ENCODE measurements around the gene ARHGAP40. TPM values are rescaled to one million over a fixed set of nuclear protein-coding genes. Genes with fewer than 3 reads are reported as not detected.

The ARHGAP40 gene
- total and polyA plus RNA-seq, 12 donors: not detected

DNA sequence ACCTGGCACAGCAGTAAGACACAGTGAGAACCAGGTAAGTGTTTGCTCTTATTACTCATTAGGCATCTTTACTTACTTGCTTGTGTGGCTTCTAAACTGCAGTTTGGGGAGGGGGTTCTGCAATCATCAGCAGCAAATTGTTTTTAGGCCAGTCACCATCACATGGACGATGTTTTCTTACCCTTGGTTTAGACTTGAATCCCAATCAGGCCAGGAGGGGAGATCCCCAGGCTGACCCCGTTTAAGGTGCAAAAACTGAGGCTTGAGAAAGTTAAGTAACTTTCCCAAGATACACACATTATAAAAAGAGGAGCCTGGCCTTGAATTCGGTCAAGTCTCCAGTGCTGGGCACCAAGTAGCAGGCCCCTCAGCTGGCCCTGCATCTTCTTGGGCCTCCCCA is 70.9 kb downstream of the ARHGAP40 start:
- no peak for TF ChIP-seq CTCF (IDR thresholded peaks at IDR 0.05)
- Histone ChIP-seq H3K9me3 (no peaks in the 10 kb centered on the region), H3K36me3 (no peaks in the 10 kb centered on the region), H3K4me3 (no peak overlapping the region), H3K4me1 (peaks cover 0 to 15% (median 11%) of the 10 kb centered on the region in 9 donors), H3K27me3 (peaks cover 7 to 86% (median 62%) of the 10 kb centered on the region in 7 donors), H3K27ac (no peak overlapping the region)
- DNase-seq: no peak
- intact Hi-C loops (cut with DNase I): no loop called here
- 69 to 78% methylated on average over 3 of the region's 3 CpGs for WGBS, 2 donors
- no peak for ATAC-seq

DNA sequence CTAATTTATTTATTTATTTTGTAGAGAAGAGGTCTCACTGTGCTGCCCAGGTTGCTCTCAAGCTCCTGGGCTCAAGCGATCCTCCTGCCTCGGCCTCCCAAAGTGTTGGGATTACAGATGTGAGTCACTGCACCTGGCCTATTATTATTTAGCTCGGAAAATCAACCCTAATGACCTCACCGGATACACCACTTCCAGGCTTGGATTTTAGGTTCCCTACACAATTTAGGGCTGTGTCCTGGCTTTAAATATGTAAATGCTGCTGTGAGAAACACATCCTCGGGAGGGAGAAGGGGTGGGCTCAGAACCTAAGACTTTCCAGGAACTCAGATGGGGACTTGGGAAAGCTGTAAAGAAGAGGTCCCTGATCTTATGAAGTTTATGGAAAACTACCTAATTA is 71.7 kb downstream of the ARHGAP40 start:
- ATAC-seq (no peak), DNase-seq (no peak)
- Histone ChIP-seq H3K36me3 (no peaks in the 10 kb centered on the region), H3K4me3 (peak overlapping the region in 1 of 10 donors; percentile 63), H3K27me3 (peaks cover 7 to 85% (median 56%) of the 10 kb centered on the region in 7 donors), H3K27ac (no peak overlapping the region), H3K9me3 (no peaks in the 10 kb centered on the region), H3K4me1 (peaks cover 0 to 15% (median 11%) of the 10 kb centered on the region in 9 donors)
- intact Hi-C loops (cut with DNase I): no loop called here
- no peak for TF ChIP-seq CTCF (IDR thresholded peaks at IDR 0.05)
- 30 to 35% methylated on average over 5 of the region's 5 CpGs for WGBS, 2 donors

- DNase-seq (no peak), ATAC-seq (no peak)
- WGBS, 2 donors: 3 to 4% methylated on average over 13 of the region's 13 CpGs
- H3K4me3 ChIP-seq: peak overlapping the region; percentile 32 to 63 (median 49)
- H3K27me3 ChIP-seq: peaks cover 7 to 84% (median 56%) of the 10 kb centered on the region in 7 donors
- intact Hi-C loops (cut with DNase I): no loop called here
- no peak overlapping the region for H3K27ac ChIP-seq
- no peaks in the 10 kb centered on the region for H3K9me3 ChIP-seq
- no peak for TF ChIP-seq CTCF (IDR thresholded peaks at IDR 0.05)
- H3K36me3 ChIP-seq: no peaks in the 10 kb centered on the region
- peaks cover 0 to 15% (median 11%) of the 10 kb centered on the region in 9 donors for H3K4me1 ChIP-seq
Measured at GRCh38 chr20:38673725-38674091, 72.1 kb downstream of the ARHGAP40 start.

DNA sequence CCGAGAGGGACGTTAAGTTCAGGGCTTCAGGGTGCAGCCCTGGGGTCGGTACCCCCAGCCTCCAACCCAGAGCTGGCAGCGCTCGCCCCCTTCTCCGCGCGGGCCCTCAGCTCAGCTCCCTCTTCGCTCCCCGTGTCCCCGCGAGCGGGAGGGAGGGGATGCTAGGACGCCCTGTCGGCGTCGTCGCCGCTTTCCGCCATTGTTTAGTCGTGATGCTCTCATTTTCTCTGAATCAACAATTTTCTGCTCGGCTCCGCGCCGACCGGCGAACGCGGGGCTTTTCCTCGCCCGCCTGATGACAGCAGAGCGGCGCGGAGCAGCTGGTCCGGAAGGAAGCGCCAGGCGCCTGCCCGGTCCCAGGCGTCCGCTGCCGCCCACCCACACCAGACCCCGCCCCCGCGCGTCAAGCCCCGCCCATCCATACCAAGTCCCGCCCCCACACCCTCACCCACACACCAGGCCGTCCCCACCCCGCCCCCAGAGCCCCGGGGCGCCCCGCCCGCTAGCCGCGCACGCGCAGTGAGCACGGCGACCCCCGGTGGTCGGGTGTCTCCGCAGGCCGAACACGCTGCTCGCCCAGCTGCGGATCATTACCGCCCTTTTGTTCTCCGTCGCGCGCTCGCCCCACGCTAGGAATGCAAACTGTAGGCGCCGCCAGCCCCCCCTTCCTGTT is 72.6 kb downstream of the ARHGAP40 start:
- Histone ChIP-seq H3K4me1 (peaks cover 0 to 15% (median 11%) of the 10 kb centered on the region in 9 donors), H3K27ac (no peak overlapping the region), H3K9me3 (no peaks in the 10 kb centered on the region), H3K36me3 (no peaks in the 10 kb centered on the region), H3K4me3 (peak overlapping the region; percentile 32 to 63 (median 49)), H3K27me3 (peaks cover 7 to 79% (median 56%) of the 10 kb centered on the region in 7 donors)
- WGBS, 2 donors: 1 to 2% methylated on average over 66 to 75 of the region's 75 CpGs
- intact Hi-C loops (cut with DNase I): no loop called here
- DNase-seq (peak; percentile 13 to 34), ATAC-seq (peak in 7 of 8 donors; percentile 33 to 80 (median 68))
- TF ChIP-seq CTCF (IDR thresholded peaks at IDR 0.05): no peak
